Omental fat pad (tissue), 4 donors: Measurements from ENCODE around the gene CCL16. TPM values are rescaled to one million over a fixed set of nuclear protein-coding genes. Genes with fewer than 3 reads are reported as not detected.
A peak's percentile ranks its signal among the peaks of the same experiment; 100 is the strongest.

Source experiments
- ATAC-seq: fragments of 150-250 bp; one replicate; pipeline ENCODE4 v1.9.1; 2016; ENCODE audit warnings: mild to moderate bottlenecking, moderate library complexity; ENCODE audit not compliant: low FRiP score
- DNase-seq: peaks from one replicate; pipeline ENCODE4 v3.0.0-alpha.2; 2019; ENCODE audit warnings: low spot score
- total RNA-seq, 4 donors: library from RNA; depleted of rRNA; stranded (reverse); fragments of >200 nt; gene quantifications; one replicate each; pipeline ENCODE4 v1.1.0, GENCODE V29; 2016
- TF ChIP-seq, protein P1 (sequence below), 3 donors: fragments of 450-650 bp; IDR thresholded peaks; one replicate each; pipeline ENCODE4 v1.5.1; 2016 to 2017; ENCODE audit warnings: antibody characterized with exemption in 3 of 3, mild to moderate bottlenecking in 3 of 3, moderate library complexity in 2 of 3

Gene CCL16
- total RNA-seq, 4 donors from 2014 or later, result 0.69 to 2.8 TPM; not detected in 2

DNA sequence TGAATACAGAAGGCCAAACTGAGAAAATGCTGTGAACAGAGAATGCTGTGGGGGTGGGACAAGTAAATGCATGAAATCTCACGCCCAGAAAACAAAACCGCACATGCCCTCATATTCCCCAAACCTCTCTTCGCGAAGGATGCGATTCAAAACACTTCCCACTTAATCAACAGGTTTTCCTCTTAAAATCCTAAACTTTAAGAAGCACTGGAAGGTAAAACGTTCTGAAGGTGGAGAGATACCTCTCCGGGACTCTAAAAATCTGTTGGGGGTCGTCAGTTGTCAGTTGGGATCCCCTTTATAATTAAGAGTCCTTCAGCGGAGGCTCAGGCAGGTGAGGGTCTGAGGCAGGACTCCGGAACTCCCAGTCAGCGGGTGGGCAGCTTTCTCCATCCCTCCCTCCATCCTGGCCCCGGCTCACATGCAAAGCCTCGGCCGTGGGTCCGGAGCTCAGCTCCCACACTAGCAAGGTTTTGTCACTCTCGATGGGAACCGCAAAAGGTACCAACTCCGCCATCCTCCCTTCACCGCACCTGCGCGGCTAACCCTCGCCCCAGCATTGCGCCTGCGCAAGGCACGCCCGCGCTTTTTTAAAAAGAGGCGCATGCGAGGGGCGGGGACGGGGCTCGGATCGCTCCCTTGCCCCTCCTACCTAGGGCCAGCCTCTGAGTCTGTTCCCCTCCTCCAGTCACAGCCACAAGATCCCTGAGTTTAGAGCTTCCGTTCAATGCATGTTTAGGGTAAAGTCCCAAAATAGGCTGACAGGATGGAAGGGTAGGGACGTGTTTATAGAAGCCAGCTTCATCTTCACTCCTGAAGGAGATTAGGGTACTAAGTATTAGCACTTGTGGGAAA lies 50.9 kb downstream of the CCL16 start, which contains the start of gene RDM1:
RDM1 (minus strand) TSS at position 563 of the 855 bp plus-strand sequence; CDS start at position 517, 46 bp downstream.
- DNase-seq, result peak; percentile 25
- no peak for ATAC-seq
- TF ChIP-seq, protein P1, sequence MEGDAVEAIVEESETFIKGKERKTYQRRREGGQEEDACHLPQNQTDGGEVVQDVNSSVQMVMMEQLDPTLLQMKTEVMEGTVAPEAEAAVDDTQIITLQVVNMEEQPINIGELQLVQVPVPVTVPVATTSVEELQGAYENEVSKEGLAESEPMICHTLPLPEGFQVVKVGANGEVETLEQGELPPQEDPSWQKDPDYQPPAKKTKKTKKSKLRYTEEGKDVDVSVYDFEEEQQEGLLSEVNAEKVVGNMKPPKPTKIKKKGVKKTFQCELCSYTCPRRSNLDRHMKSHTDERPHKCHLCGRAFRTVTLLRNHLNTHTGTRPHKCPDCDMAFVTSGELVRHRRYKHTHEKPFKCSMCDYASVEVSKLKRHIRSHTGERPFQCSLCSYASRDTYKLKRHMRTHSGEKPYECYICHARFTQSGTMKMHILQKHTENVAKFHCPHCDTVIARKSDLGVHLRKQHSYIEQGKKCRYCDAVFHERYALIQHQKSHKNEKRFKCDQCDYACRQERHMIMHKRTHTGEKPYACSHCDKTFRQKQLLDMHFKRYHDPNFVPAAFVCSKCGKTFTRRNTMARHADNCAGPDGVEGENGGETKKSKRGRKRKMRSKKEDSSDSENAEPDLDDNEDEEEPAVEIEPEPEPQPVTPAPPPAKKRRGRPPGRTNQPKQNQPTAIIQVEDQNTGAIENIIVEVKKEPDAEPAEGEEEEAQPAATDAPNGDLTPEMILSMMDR (IDR thresholded peaks at IDR 0.05), result no peak

DNA sequence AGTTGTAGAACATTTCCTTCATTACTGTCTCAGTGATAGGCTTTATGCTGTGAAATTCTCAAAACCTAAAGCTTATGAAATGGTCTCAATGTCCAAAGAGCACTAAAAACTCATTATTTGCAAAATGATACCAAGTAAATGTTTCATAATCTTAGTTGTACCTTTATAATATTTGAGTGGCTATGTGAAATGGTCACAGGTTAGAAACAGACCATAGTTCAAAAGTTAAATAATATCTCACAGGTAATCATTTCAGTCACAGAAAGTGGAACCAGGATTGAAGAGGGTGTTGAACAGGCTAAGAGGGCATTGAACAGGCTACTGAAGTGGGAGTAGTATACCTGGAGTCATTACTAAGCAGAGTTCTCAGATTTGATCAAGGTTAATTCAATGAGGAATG lies 53.6 kb downstream of the CCL16 start:
- DNase-seq (no peak), ATAC-seq (no peak)
- TF ChIP-seq, protein P1 (IDR thresholded peaks at IDR 0.05), result no peak

Other genes with a start within 250 kb of the CCL16 start
- 10 to 100 TPM in 3 of 4 donors, 1 to 10 TPM in 1; 9.9 to 63.8 (median 42.3) TPM for gene RASL10B, start 249.9 kb downstream of the CCL16 start, total RNA-seq
- under 1 TPM in 3 of 4 donors, not detected in 1; 0.37 to 0.82 (median 0.48) TPM for gene GAS2L2, start 228.3 kb downstream of the CCL16 start, total RNA-seq
- gene C17orf50, start 220.6 kb downstream of the CCL16 start, total RNA-seq, result not detected
- gene MMP28, start 185.9 kb downstream of the CCL16 start, total RNA-seq, result 10 to 100 TPM; 31.5 to 65.6 (median 48.7) TPM
- gene TAF15, start 172.0 kb downstream of the CCL16 start, total RNA-seq, result 10 to 100 TPM; 33.2 to 80.2 (median 64.0) TPM
- not detected for gene HEATR9, start 112.6 kb downstream of the CCL16 start, total RNA-seq
- gene CCL5, start 101.1 kb downstream of the CCL16 start, total RNA-seq, result 10 to 100 TPM in 1 of 4 donors, 1 to 10 TPM in 3; 5.5 to 10.7 (median 6.0) TPM
- gene RDM1, start 50.7 kb downstream of the CCL16 start, total RNA-seq, result not detected
- gene LYZL6, start 37.8 kb downstream of the CCL16 start, total RNA-seq, result not detected
- 10 to 100 TPM; 29.0 to 83.2 (median 68.7) TPM for gene CCL14, start 5.2 kb upstream of the CCL16 start, total RNA-seq
- gene CCL15, start 20.1 kb upstream of the CCL16 start, total RNA-seq, result 1 to 10 TPM in 1 of 4 donors, not detected in 3; 4.6 TPM
- gene CCL23, start 36.5 kb upstream of the CCL16 start, total RNA-seq, result 1 to 10 TPM; 1.5 to 6.6 (median 4.7) TPM
- gene CCL18, start 82.8 kb upstream of the CCL16 start, total RNA-seq, result 10 to 100 TPM in 2 of 4 donors, 1 to 10 TPM in 2; 1.7 to 21.5 (median 9.8) TPM
- gene CCL3, start 108.6 kb upstream of the CCL16 start, total RNA-seq, result 10 to 100 TPM in 2 of 4 donors, 1 to 10 TPM in 2; 4.1 to 12.1 (median 8.0) TPM
- gene CCL4, start 122.3 kb upstream of the CCL16 start, total RNA-seq, result 10 to 100 TPM in 3 of 4 donors, 1 to 10 TPM in 1; 8.6 to 13.3 (median 11.3) TPM
- gene TBC1D3B, start 195.1 kb upstream of the CCL16 start, total RNA-seq, result 1 to 10 TPM; 1.5 to 6.9 (median 2.4) TPM
- under 1 TPM in 3 of 4 donors, not detected in 1; 0.48 to 0.93 (median 0.88) TPM for gene CCL3L1, start 215.3 kb upstream of the CCL16 start, total RNA-seq
- 1 to 10 TPM in 3 of 4 donors, not detected in 1; 1.1 to 3.2 (median 3.1) TPM for gene CCL4L2, start 229.6 kb upstream of the CCL16 start, total RNA-seq